Measurements from ENCODE around the gene CCDC9. TPM values are rescaled to one million over a fixed set of nuclear protein-coding genes. Genes with fewer than 3 reads are reported as not detected.

The CCDC9 gene
- total and polyA plus RNA-seq, 2 of the 13 experiments (the other 11 are each of a cell fraction or from before 2014, with no cell fraction given): 2.9 to 6.3 TPM

DNA sequence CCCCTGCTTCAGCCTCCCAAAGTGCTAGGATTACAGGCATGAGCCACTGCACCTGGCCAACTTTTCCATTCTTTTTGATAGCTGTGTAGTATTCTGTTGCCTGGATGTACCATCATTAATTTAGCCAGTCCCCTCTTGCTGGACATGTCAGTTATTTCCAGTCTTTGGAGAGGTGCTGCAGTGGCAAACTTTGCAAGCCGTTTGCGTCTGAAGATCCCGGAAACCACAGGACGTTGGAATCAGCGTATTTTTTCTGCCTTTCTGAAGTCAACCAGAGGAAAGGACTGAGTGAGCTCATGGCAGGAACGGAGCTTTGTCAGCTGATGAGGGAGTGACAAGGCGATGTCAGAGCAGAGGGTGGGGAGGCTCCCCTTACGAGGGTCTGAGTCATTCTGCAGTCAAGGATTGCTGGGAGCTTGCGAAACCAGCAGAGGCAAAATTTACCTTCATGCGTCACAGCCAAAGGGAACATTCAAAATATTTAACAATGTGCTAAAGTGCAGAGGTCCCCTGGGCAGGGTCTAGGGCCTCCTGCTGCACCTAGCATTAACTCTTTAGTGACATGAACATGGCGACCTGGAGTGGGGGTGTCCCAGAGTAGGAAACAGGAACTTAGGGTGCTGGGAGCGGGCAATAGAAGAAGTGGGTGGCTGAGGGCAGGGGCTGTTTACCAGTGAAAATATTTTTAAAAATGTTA is 58.9 kb downstream of the CCDC9 start (continued):
- TF ChIP-seq ZNF510 (CRISPR knock-in tag; IDR thresholded peaks at IDR 0.05; ENCODE audit: low read depth): no peak
- TF ChIP-seq ZNF782 (CRISPR knock-in tag; IDR thresholded peaks at IDR 0.05; ENCODE audit: borderline replicate concordance): no peak; the same call in 1 of the 2 replicates
- no peak for TF ChIP-seq POLR2G (IDR thresholded peaks at IDR 0.05; ENCODE audit: low read depth, low read length)
- no peak for TF ChIP-seq PRDM15 (CRISPR knock-in tag; IDR thresholded peaks at IDR 0.05)
- TF ChIP-seq ZBTB21 (CRISPR knock-in tag; IDR thresholded peaks at IDR 0.05): peak; percentile 98
- peak; percentile 88 to 93 for TF ChIP-seq EP300 (IDR thresholded peaks at IDR 0.05; ENCODE audit: low read depth in 2 of 2, low read length in 2 of 2)
- TF ChIP-seq EP300 (CRISPR knock-in tag; IDR thresholded peaks at IDR 0.05; ENCODE audit: borderline replicate concordance): peak; percentile 92
- peak; percentile 100 for TF ChIP-seq MZF1 (CRISPR knock-in tag; IDR thresholded peaks at IDR 0.05; ENCODE audit: borderline replicate concordance)
- no peak for TF ChIP-seq KDM5A (IDR thresholded peaks at IDR 0.05; ENCODE audit: borderline replicate concordance, low read length)
- no peak for TF ChIP-seq CCAR2 (optimal IDR thresholded peaks at IDR 0.05; ENCODE audit: low read depth, low read length)
- TF ChIP-seq ATAD3A (CRISPR knock-in tag; IDR thresholded peaks at IDR 0.05): no peak
- peak; percentile 86 for TF ChIP-seq HNF1B (CRISPR knock-in tag; IDR thresholded peaks at IDR 0.05)
- 0 out of 2 replicates have a peak, but pooled peaks have one; percentile 61 for TF ChIP-seq KDM1A (CRISPR knock-in tag; IDR thresholded peaks at IDR 0.05)
- TF ChIP-seq CREB1 (IDR thresholded peaks at IDR 0.05): peak; percentile 89
- TF ChIP-seq CREB1 (CRISPR knock-in tag; IDR thresholded peaks at IDR 0.05): peak; percentile 92
- TF ChIP-seq CREB3 (CRISPR knock-in tag; IDR thresholded peaks at IDR 0.05): no peak
- TF ChIP-seq ZBTB8A (CRISPR knock-in tag; IDR thresholded peaks at IDR 0.05; ENCODE audit: borderline replicate concordance, low read depth): no peak
- TF ChIP-seq ZNF30 (CRISPR knock-in tag; IDR thresholded peaks at IDR 0.05): no peak
- TF ChIP-seq ZNF567 (CRISPR knock-in tag; IDR thresholded peaks at IDR 0.05; ENCODE audit: borderline replicate concordance): no peak
- TF ChIP-seq LCORL (IDR thresholded peaks at IDR 0.05): peak; percentile 97
- TF ChIP-seq LCORL (CRISPR knock-in tag; IDR thresholded peaks at IDR 0.05): peak; percentile 99
- TF ChIP-seq ZNF326 (CRISPR knock-in tag; IDR thresholded peaks at IDR 0.05; ENCODE audit: borderline replicate concordance): no peak
- TF ChIP-seq TIGD3 (CRISPR knock-in tag; IDR thresholded peaks at IDR 0.05; ENCODE audit: borderline replicate concordance): no peak
- TF ChIP-seq ZNF563 (CRISPR knock-in tag; IDR thresholded peaks at IDR 0.05): peak; percentile 62; the same call in 1 of the 2 replicates
